ENCODE data around the gene KTN1. TPM values are rescaled to one million over a fixed set of nuclear protein-coding genes. Genes with fewer than 3 reads are reported as not detected.

Gene KTN1
- total and polyA plus RNA-seq, 3 donors from 2014 or later, result 74.8 to 247 (median 221) TPM

- 73 to 89% methylated on average over 4 of the region's 4 CpGs for WGBS, 2 donors
- Histone ChIP-seq H3K36me3 (ENCODE audit: low read depth, missing control alignments) (no peaks in the 10 kb centered on the region), H3K4me1 (peaks cover 9% of the 10 kb centered on the region), H3K27ac (no peak overlapping the region), H3K9me3 (no peaks in the 10 kb centered on the region), H3K27me3 (no peaks in the 10 kb centered on the region), H3K4me3 (no peak overlapping the region)
- TF ChIP-seq POLR2A (IDR thresholded peaks at IDR 0.05), result no peak
- no peak for TF ChIP-seq CTCF (IDR thresholded peaks at IDR 0.05)
- DNase-seq, result no peak
- intact Hi-C loops (cut with DNase I; ENCODE audit: low total_unique reads), result no loop called here
Observed at GRCh38 chr14:55603401-55603953, 23.5 kb downstream of the KTN1 start.

GRCh38 chr14:55604488-55604887 is 24.5 kb downstream of the KTN1 start:
- TF ChIP-seq CTCF (IDR thresholded peaks at IDR 0.05) (no peak), POLR2A (IDR thresholded peaks at IDR 0.05) (no peak)
- Histone ChIP-seq H3K27me3 (no peaks in the 10 kb centered on the region), H3K36me3 (ENCODE audit: low read depth, missing control alignments) (no peaks in the 10 kb centered on the region), H3K4me3 (no peak overlapping the region), H3K4me1 (peaks cover 9% of the 10 kb centered on the region), H3K9me3 (no peaks in the 10 kb centered on the region), H3K27ac (no peak overlapping the region)
- intact Hi-C loops (cut with DNase I; ENCODE audit: low total_unique reads), result no loop called here
- DNase-seq, result no peak

GRCh38 chr14:55604900-55605418 is 25.0 kb downstream of the KTN1 start:
- Histone ChIP-seq H3K27ac (no peak overlapping the region), H3K4me1 (peaks cover 9% of the 10 kb centered on the region), H3K9me3 (no peaks in the 10 kb centered on the region), H3K36me3 (ENCODE audit: low read depth, missing control alignments) (no peaks in the 10 kb centered on the region), H3K4me3 (no peak overlapping the region), H3K27me3 (no peaks in the 10 kb centered on the region)
- WGBS, 2 donors, result 79% methylated on average over 7 of the region's 7 CpGs
- intact Hi-C loops (cut with DNase I; ENCODE audit: low total_unique reads), result no loop called here
- DNase-seq, result no peak
- TF ChIP-seq CTCF (IDR thresholded peaks at IDR 0.05) (no peak), POLR2A (IDR thresholded peaks at IDR 0.05) (no peak)

GRCh38 chr14:55605793-55606192 is 25.8 kb downstream of the KTN1 start:
- intact Hi-C loops (cut with DNase I; ENCODE audit: low total_unique reads), result no loop called here
- Histone ChIP-seq H3K4me3 (no peak overlapping the region), H3K36me3 (ENCODE audit: low read depth, missing control alignments) (no peaks in the 10 kb centered on the region), H3K9me3 (no peaks in the 10 kb centered on the region), H3K4me1 (peaks cover 9% of the 10 kb centered on the region), H3K27ac (no peak overlapping the region), H3K27me3 (no peaks in the 10 kb centered on the region)
- WGBS, 2 donors, result 32 to 39% methylated on average over 1 of the region's 1 CpG
- TF ChIP-seq POLR2A (IDR thresholded peaks at IDR 0.05) (no peak), CTCF (IDR thresholded peaks at IDR 0.05) (no peak)
- DNase-seq, result no peak

GRCh38 chr14:55607386-55607785 is 27.4 kb downstream of the KTN1 start:
- intact Hi-C loops (cut with DNase I; ENCODE audit: low total_unique reads), result no loop called here
- TF ChIP-seq POLR2A (IDR thresholded peaks at IDR 0.05) (no peak), CTCF (IDR thresholded peaks at IDR 0.05) (no peak)
- H3K4me1 ChIP-seq, result peaks cover 4% of the 10 kb centered on the region
- peak overlapping the region in 1 of 2 donors; percentile 10 for H3K27ac ChIP-seq
- H3K4me3 ChIP-seq, result no peak overlapping the region
- no peaks in the 10 kb centered on the region for H3K27me3 ChIP-seq
- WGBS, 2 donors, result 58 to 70% methylated on average over 3 of the region's 3 CpGs
- no peak for DNase-seq
- H3K36me3 ChIP-seq (ENCODE audit: low read depth, missing control alignments), result no peaks in the 10 kb centered on the region
- H3K9me3 ChIP-seq, result no peaks in the 10 kb centered on the region
